ENCODE data around the gene SERPINC1.
"Not testable (repeated sequence)": the region's sequence is repeated elsewhere in the genome, so short reads cannot be mapped to it uniquely, and the experiment has no call there.

SERPINC1 gene

DNA sequence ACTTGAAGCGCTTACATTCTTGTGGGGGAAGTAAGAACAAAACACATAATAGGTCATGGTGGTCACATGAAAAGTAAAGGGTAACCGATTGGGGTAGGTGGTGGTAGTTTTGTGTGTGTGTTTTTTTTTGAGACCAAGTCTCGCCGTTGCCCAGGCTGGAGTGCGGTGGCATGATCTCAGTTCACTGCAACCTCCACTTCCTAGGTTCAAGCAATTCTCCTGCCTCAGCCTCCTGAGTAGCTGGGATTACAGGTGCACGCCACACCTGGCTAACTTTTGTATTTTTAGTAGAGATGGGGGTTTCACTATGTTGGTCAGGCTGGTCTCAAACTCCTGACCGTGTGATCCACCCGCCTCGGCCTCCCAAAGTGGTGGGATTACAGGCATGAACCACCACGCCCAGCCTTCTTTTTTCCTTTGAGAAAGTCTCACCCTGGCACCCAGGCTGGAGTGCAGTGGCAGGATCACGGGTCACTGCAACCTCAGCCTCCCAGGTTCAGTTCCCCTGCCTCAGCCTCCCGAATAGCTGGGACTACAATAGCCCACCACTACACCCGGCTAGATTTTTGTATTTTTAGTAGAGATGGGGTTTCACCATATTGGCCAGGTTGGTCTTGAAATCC is 54.9 kb downstream of the SERPINC1 start:
- DNase-seq, result peak; percentile 32

DNA sequence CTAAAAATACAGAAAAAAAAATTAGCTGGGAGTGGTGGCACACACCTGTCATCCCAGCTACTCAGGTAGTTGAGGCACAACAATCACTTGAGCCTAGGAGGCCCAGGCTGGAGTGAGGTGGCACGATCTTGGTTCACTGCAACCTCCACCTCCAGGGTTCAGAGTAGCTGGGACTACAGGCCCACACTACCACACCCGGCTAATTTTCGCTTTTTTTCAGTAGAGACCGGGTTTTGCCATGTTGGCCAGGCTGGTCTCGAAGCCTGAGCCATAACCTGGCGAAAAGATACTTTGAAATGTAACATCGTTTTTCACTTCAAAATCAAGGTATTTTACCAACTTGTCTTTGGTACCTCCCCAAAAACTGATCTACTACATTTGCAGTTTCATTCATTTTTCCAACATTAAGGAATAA is 55.4 kb downstream of the SERPINC1 start:
- peak; percentile 27 for DNase-seq

DNA sequence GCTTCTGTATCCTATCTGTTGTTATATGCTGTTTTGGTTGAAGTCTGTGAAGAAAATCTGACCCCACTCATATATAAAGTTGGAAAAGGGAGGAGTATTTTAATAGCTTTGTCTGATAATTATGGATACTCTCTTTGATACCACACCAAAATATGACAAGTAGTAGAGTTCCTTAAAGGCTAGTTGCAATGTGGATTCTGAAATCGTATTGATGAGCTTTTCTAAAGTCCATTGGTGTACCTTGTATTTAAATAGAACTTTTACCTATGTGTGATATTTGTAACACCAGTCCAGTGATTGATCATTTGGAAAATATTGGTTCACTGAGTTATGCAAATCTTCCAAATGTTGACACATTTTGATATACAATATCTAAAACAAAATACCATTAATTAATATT is 57.1 kb downstream of the SERPINC1 start:
- DNase-seq, result no peak

- not testable (repeated sequence) for DNase-seq
Measured at GRCh38 chr1:173859547-173859946, 57.6 kb downstream of the SERPINC1 start.

GRCh38 chr1:173857363-173857917 is 59.7 kb downstream of the SERPINC1 start:
- no peak for DNase-seq

GRCh38 chr1:173856903-173857302 is 60.2 kb downstream of the SERPINC1 start:
- DNase-seq, result no peak

DNA sequence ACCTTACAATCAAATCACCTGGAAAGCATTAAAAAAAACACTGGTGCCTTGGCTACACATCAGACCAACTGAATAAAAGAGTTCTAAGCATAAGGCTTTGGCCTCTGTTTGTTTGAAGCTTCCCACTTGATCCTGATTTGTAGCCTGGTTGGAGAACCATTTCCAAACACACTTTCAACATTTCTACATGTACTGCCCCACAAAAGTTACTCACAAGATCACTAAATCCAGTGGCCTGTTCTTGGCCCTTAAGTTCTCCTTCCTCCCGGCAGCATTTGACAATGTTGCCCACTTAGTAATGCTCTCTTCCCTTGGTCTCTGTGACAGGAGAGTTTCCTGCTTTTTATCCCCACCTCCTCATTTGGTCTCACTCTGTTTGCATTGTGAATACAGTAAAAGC is 61.1 kb downstream of the SERPINC1 start:
- DNase-seq, result no peak

All from fibroblast of skin of right quadriceps (primary cell).